Fibroblast of pulmonary artery (primary cell): Measurements from ENCODE around the gene HRH3.

Source experiments
- DNase-seq: peaks from one replicate; pipeline ENCODE4 v3.0.0-alpha.2; 2010; ENCODE audit warnings: low read depth
- H3K4me3 ChIP-seq: replicated peaks from 2 replicates; pipeline ENCODE4 v1.5.1; 2011; ENCODE audit warnings: low read depth, mild to moderate bottlenecking, control low read depth, low read length, moderate library complexity
- TF ChIP-seq, protein P1 (sequence below): IDR thresholded peaks from 2 replicates; pipeline ENCODE4 v1.5.1; 2011; ENCODE audit warnings: mild to moderate bottlenecking, control low read depth, low read length, inconsistent platforms; ENCODE audit errors: missing control alignments

Gene HRH3

DNA sequence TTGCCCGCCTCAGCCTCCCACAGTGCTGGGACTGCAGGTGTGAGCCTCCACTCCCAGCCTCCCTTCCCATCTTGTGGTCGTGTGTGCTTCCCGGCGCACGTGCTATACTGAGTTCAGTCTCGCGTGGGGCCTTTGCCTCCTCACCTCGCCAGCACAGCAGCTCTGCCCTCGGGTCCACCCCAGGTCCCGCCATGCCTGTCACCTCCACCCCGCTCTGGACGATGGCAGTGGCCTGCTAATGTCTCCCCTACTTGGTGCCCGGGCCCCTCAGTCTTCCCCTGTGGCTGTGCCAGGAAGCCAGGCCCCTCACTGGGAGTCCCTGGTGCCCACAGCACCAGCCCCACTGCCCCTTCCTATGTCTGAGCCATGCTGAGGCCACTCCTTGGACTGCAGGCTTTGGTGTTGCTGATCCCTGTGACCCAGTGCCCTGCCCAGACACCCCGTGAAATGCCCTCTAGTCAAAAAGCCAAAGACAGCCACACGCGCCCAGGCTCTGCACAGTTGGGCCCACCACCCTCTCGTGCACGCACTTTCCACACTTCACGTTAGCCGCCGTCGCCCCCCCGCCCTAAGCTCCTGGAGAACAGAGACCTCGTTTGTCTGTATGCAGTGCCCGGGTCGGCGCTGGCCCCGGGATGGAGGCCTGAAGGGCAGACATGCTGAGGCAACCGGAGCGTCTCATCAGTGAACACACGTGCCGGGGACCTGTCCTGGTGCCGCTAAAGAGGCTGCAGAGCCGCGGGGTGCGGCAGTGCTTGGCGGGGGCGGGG, 14.3 kb downstream of the HRH3 start:
- no peak for DNase-seq
- TF ChIP-seq, protein P1, sequence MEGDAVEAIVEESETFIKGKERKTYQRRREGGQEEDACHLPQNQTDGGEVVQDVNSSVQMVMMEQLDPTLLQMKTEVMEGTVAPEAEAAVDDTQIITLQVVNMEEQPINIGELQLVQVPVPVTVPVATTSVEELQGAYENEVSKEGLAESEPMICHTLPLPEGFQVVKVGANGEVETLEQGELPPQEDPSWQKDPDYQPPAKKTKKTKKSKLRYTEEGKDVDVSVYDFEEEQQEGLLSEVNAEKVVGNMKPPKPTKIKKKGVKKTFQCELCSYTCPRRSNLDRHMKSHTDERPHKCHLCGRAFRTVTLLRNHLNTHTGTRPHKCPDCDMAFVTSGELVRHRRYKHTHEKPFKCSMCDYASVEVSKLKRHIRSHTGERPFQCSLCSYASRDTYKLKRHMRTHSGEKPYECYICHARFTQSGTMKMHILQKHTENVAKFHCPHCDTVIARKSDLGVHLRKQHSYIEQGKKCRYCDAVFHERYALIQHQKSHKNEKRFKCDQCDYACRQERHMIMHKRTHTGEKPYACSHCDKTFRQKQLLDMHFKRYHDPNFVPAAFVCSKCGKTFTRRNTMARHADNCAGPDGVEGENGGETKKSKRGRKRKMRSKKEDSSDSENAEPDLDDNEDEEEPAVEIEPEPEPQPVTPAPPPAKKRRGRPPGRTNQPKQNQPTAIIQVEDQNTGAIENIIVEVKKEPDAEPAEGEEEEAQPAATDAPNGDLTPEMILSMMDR: no peak
- no peak overlapping the region for H3K4me3 ChIP-seq

DNA sequence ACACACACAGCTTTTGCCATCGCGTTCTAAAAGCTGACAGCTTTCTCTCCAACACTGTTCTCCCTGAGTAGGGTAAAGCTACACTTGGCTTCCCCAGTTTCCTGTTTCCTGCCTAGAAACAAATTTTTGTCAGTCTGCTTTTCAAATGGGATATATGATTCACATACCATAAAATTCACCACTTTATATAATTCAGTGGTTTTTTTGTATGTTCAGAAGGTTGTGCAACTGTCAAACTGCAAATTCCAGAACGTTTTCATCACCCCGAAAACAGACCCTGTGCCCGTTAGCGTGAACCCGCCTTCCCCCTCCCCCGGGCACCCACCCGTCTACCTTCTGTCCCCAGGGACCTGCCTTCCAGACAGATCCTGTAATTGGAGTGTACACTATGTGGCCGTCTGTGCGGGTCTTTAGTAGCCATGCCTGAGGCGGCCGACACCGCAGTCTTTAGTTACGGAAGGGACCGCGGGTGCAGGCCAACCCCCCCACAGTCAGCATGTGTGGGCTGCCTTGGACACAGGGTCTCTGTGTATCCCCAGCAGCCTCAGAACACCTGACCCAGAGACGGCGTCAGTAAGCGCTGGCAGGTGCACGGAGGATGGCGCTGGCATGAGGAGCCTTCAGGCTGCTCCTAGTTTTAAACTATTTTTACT, 16.6 kb downstream of the HRH3 start:
- H3K4me3 ChIP-seq: no peak overlapping the region
- TF ChIP-seq, protein P1: no peak
- peak; percentile 35 for DNase-seq

DNA sequence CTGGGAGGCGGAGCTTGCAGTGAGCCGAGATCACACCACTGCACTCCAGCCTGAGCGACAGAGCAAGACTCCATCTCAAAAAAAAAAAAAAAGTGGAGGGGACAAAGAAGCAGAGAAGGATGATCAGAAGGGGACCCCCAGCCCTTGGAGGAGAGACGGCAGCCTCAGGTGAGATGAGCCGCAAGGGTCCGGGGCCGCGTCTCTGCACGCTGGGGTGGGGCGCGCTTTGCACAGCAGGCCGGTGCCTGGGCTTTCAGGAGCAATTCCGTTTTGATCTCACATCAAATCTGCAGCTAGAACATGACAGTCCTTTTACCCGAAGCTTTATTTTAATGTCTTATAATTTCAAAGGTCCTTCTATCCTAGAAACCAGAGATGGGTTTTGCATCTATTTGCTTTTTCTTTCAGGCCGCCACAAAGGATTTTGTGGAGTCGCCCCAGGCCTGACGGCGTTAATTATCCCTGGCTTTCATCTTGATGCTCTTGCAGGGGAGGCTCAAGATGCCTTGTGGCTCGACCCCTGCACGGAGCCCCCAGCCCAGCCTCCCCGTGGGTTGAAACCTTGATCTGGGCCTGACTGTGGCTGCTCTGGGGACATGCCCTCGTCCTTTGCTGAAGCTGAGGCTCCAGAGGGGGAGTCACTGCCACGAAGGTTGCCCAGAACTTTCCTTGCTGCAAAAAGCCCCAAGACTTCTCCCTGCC, 17.3 kb downstream of the HRH3 start:
- no peak for DNase-seq
- TF ChIP-seq, protein P1: no peak
- H3K4me3 ChIP-seq: no peak overlapping the region

DNA sequence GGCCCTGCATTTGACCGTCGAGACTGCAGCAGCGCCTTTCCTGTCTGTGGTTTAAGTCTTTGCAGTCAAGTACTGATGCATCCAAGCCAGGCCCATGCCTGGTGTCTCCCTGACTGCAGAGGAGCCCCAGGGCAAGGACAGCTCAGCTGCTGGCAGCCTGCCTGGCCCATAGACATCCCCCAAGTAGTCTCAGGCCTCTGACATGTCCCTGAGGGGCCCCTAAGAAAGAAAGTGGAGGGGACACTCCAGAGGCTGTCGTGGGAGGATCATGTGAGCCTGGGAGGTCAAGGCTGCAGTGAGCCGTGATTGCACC, 18.0 kb downstream of the HRH3 start:
- H3K4me3 ChIP-seq: no peak overlapping the region
- TF ChIP-seq, protein P1: no peak
- no peak for DNase-seq

DNA sequence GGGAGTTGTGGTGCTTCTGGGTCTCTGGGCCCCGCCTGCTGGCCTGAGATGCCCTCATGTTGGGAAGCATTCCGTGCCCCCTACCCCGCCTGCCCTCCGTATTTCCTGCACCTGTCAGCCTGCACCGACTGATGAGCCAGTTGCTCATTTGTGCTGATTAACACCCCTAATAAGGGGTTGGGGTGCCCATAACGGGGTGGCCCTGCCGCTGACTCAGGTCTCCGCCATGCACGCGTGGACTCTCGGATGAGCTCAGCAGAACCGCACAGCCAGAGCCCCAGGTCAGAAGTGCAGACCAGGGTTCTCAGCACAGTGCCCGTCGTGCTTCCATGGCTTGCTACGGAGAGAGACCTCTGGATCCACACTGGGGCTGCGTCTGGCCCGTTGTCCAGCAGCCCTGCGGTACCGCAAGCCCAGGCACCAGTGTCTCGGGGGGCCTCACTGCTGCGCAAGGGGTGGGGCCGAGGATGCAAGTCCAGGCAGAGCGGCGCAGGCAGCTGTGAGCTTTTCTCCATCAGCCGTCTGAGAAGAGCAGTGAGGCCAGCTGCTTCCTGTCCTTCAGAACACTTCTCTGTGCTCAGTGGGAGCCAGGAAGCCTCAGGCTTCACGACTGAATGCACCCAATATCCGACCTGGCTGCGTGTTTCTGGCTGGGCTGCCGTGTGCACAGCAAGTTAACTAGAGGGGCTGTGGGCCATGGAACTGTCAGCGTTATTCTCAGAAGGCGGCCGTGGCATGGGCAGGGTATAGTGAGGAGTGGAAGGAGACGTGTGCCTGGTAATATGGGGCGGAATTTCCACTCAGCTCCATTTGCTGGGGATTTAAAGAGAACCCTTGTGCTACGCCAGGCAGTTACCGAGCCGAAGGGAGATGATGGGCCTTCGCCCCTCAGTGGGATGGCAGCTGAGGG, 18.6 kb downstream of the HRH3 start:
- TF ChIP-seq, protein P1: no peak
- no peak overlapping the region for H3K4me3 ChIP-seq
- no peak for DNase-seq

DNA sequence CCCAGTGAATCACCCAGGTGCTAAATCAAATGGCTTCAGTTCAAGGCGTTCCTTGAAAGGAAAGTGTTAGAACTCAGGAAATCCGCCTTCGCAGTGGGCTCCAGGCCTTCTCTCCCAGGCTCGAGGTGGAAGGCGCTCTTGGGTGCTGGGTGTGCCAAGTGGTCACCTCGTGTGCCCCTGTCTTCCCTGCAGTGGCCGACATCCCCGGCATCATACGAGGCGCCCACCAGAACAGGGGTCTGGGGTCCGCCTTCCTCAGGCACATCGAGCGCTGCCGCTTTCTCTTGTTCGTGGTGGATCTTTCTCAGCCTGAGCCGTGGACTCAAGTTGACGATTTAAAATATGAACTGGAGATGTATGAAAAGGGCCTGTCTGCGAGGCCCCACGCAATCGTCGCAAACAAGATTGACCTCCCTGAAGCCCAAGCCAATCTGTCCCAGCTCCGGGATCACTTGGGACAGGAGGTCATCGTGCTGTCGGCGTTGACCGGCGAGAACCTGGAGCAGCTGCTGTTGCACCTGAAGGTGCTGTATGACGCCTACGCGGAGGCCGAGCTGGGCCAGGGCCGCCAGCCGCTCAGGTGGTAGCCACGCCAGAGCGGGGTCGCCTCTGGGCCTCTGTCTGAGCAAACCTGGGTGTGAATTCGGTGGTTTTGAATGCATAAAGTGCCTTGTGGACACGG, 19.4 kb downstream of the HRH3 start:
- TF ChIP-seq, protein P1: no peak
- H3K4me3 ChIP-seq: no peak overlapping the region
- no peak for DNase-seq
